PC-9 (cell line): Measurements from ENCODE around the gene FAM124B. TPM values are rescaled to one million over a fixed set of nuclear protein-coding genes. Genes with fewer than 3 reads are reported as not detected.
A peak's percentile ranks its signal among the peaks of the same experiment; 100 is the strongest.

Experiments
- BruUV-seq: library from RNA; stranded (reverse); fragments of 400-500 nt; replicated peaks from 2 replicates; lab custom pipeline; 2021; lab: Mats Ljungman, UMichigan
- CTCF ChIA-PET: fragments of 300-600 bp; sonication (Branson Sonifier 250); formaldehyde crosslinking; loops from one replicate; lab custom pipeline; 2022; ENCODE audit warnings: antibody characterized with exemption; lab: Charles Lee
- POLR2A ChIA-PET: fragments of 300-600 bp; sonication (Branson Sonifier 250); formaldehyde crosslinking; loops from one replicate; lab custom pipeline; 2022; ENCODE audit warnings: antibody characterized with exemption; ENCODE audit not compliant: unreplicated experiment; lab: Charles Lee
- DNase-seq, 2 experiments: peaks; one replicate each; pipeline versions ENCODE4 v3.0.0 to v3.0.0-alpha.2; 2015 to 2022; ENCODE audit warnings: mixed read lengths in 1 of 2
- H2AFZ ChIP-seq: fragments of 200-600 bp; sonication (generic); 2 replicates; pipeline ENCODE4 v1.8.1; 2017; ENCODE audit warnings: antibody characterized with exemption
- H3F3A ChIP-seq: fragments of 200-600 bp; sonication (generic); 2 replicates; pipeline ENCODE4 v1.8.1; 2017; ENCODE audit warnings: antibody characterized with exemption, mild to moderate bottlenecking, low read depth; ENCODE audit not compliant: insufficient read depth
- H3K27ac ChIP-seq: fragments of 200-600 bp; sonication (generic); 2 replicates; pipeline ENCODE4 v1.6.1; 2016; ENCODE audit warnings: mixed run types
- H3K27me3 ChIP-seq: fragments of 200-600 bp; sonication (generic); 2 replicates; pipeline ENCODE4 v1.6.1; 2016; ENCODE audit warnings: low read depth, mixed run types; ENCODE audit not compliant: insufficient read depth
- H3K36me3 ChIP-seq: fragments of 200-600 bp; sonication (generic); 2 replicates; pipeline ENCODE4 v1.6.1; 2016; ENCODE audit warnings: low read depth, mixed run types
- H3K4me1 ChIP-seq: fragments of 200-600 bp; sonication (generic); replicated peaks from 2 replicates; pipeline ENCODE4 v1.6.1; 2016; ENCODE audit warnings: mixed run types; ENCODE audit not compliant: insufficient read depth
- H3K4me2 ChIP-seq: fragments of 200-600 bp; sonication (generic); 2 replicates; pipeline ENCODE4 v1.6.1; 2017; ENCODE audit warnings: mixed run types
- H3K4me3 ChIP-seq: fragments of 200-600 bp; sonication (generic); 2 replicates; pipeline ENCODE4 v1.6.1; 2016; ENCODE audit warnings: mixed run types
- H3K79me2 ChIP-seq: fragments of 200-600 bp; sonication (generic); 2 replicates; pipeline ENCODE4 v1.6.1; 2017; ENCODE audit warnings: low read depth, mixed run types
- H3K9me2 ChIP-seq: fragments of 200-600 bp; sonication (generic); 2 replicates; pipeline ENCODE4 v1.8.1; 2017; ENCODE audit warnings: mild to moderate bottlenecking; ENCODE audit not compliant: insufficient read depth
- H3K9me3 ChIP-seq: fragments of 200-600 bp; sonication (generic); 2 replicates; pipeline ENCODE4 v1.8.1; 2016; ENCODE audit warnings: low read depth; ENCODE audit not compliant: insufficient read depth
- H4K20me1 ChIP-seq: fragments of 200-600 bp; sonication (generic); 2 replicates; pipeline ENCODE4 v1.8.1; 2017; ENCODE audit not compliant: insufficient read depth
- CTCF ChIP-seq: fragments of 200-600 bp; sonication (generic); conservative IDR thresholded peaks from 2 replicates; pipeline ENCODE4 v1.6.1; 2017; ENCODE audit warnings: mixed run types, antibody characterized with exemption, mild to moderate bottlenecking, moderate library complexity
- EZH2 ChIP-seq: fragments of 200-600 bp; sonication (generic); IDR thresholded peaks from 2 replicates; pipeline ENCODE4 v1.8.0; 2017; ENCODE audit warnings: antibody characterized with exemption, low read depth
- intact Hi-C: fragments of 100-400 bp; cut with micrococcal nuclease; formaldehyde crosslinking; loops from one replicate; pipeline ENCODE4 v1.10.0; 2022; ENCODE audit not compliant: unreplicated experiment
- total RNA-seq: library from RNA; stranded (reverse); gene quantifications from 2 replicates; pipeline ENCODE4 v1.2.3, GENCODE V29; 2021

FAM124B gene
- total RNA-seq, 1 experiment from 2014 or later: 0.17 TPM

GRCh38 chr2:224417361-224417729, 15.4 kb upstream of the FAM124B start:
- Histone ChIP-seq H3K27me3 (no peaks in the 10 kb centered on the region), H3K4me2 (peak overlapping the region; percentile 9), H3F3A (peaks cover 12% of the 10 kb centered on the region; the same call in 1 of the 2 replicates), H3K27ac (peak overlapping the region; percentile 2; the same call in 1 of the 2 replicates), H3K9me3 (no peaks in the 10 kb centered on the region), H3K9me2 (no peaks in the 10 kb centered on the region), H3K4me3 (no peak overlapping the region), H4K20me1 (no peaks in the 10 kb centered on the region), H3K4me1 (peaks cover 15% of the 10 kb centered on the region), H3K79me2 (no peaks in the 10 kb centered on the region), H3K36me3 (no peaks in the 10 kb centered on the region), H2AFZ (no peak overlapping the region)
- DNase-seq: peak in 1 of 2 experiments; percentile 95
- intact Hi-C loops: loop anchor here (1.0 kb wide), 1 partner anchor 68 kb away; no protein-coding TSS in a partner anchor
- POLR2A ChIA-PET: no interaction called here
- BruUV-seq: no TSS peak
- CTCF ChIA-PET: interaction anchor here (0.6 kb wide), 2 partner anchors 65 to 258 kb away, joined by 3 to 7 read pairs; no protein-coding TSS in a partner anchor
- TF ChIP-seq CTCF (no peak), EZH2 (no peak)

- Histone ChIP-seq H3K27me3 (no peaks in the 10 kb centered on the region), H3K4me2 (peak overlapping the region; percentile 9), H3K4me3 (no peak overlapping the region), H3K79me2 (no peaks in the 10 kb centered on the region), H3K27ac (0 out of 2 replicates have a peak overlapping the region, but pooled peaks have one; percentile 2), H2AFZ (no peak overlapping the region), H3K36me3 (no peaks in the 10 kb centered on the region), H3K4me1 (peaks cover 15% of the 10 kb centered on the region), H3K9me2 (no peaks in the 10 kb centered on the region), H4K20me1 (no peaks in the 10 kb centered on the region), H3K9me3 (no peaks in the 10 kb centered on the region), H3F3A (peaks cover 12% of the 10 kb centered on the region; the same call in 1 of the 2 replicates)
- ChIA-PET POLR2A (no interaction called here), CTCF (interaction anchor here (0.6 kb wide), 2 partner anchors 66 to 259 kb away, joined by 3 to 7 read pairs; no protein-coding TSS in a partner anchor)
- TF ChIP-seq CTCF: no peak
- BruUV-seq: no TSS peak
- intact Hi-C loops: loop anchor here (1.0 kb wide), 1 partner anchor 68 kb away; no protein-coding TSS in a partner anchor
- no peak for DNase-seq
These were observed 14.9 kb upstream of the FAM124B start for GRCh38 chr2:224416656-224417360.

- Histone ChIP-seq H3K36me3 (no peaks in the 10 kb centered on the region), H3K79me2 (no peaks in the 10 kb centered on the region), H3K4me3 (no peak overlapping the region), H3K9me2 (no peaks in the 10 kb centered on the region), H4K20me1 (no peaks in the 10 kb centered on the region), H3K9me3 (no peaks in the 10 kb centered on the region), H3F3A (peaks cover 12% of the 10 kb centered on the region; the same call in 1 of the 2 replicates), H3K4me2 (no peak overlapping the region), H2AFZ (no peak overlapping the region), H3K27me3 (no peaks in the 10 kb centered on the region), H3K4me1 (peaks cover 15% of the 10 kb centered on the region), H3K27ac (no peak overlapping the region)
- DNase-seq: no peak
- intact Hi-C loops: no loop called here
- ChIA-PET CTCF (no interaction called here), POLR2A (no interaction called here)
- TF ChIP-seq CTCF (no peak), EZH2 (no peak)
- BruUV-seq: no TSS peak
These were observed 11.5 kb upstream of the FAM124B start for GRCh38 chr2:224413381-224413780.
